KMS-11 (cell line): Measurements from ENCODE around the gene TTLL4.
A peak's percentile ranks its signal among the peaks of the same experiment; 100 is the strongest.
"Not testable (repeated sequence)": the region's sequence is repeated elsewhere in the genome, so short reads cannot be mapped to it uniquely, and the experiment has no call there.

Experiments
- H2AFZ ChIP-seq: fragments of 200-600 bp; sonication (generic); 2 replicates; pipeline ENCODE4 v1.6.1; 2016; ENCODE audit warnings: antibody characterized with exemption, mixed run types, low read depth
- H3K27ac ChIP-seq: fragments of 200-600 bp; sonication (generic); 2 replicates; pipeline ENCODE4 v1.6.1; 2016; ENCODE audit warnings: mild to moderate bottlenecking, mixed run types
- H3K27me3 ChIP-seq: fragments of 200-600 bp; sonication (generic); 2 replicates; pipeline ENCODE4 v1.6.1; 2017; ENCODE audit warnings: mild to moderate bottlenecking, low read depth, mixed run types, moderate library complexity; ENCODE audit not compliant: insufficient read depth
- H3K36me3 ChIP-seq: fragments of 200-600 bp; sonication (generic); 2 replicates; pipeline ENCODE4 v1.6.1; 2017; ENCODE audit warnings: mild to moderate bottlenecking, mixed run types; ENCODE audit not compliant: insufficient read depth
- H3K4me1 ChIP-seq: fragments of 200-600 bp; sonication (generic); 2 replicates; pipeline ENCODE4 v1.6.1; 2016; ENCODE audit warnings: mild to moderate bottlenecking, low read depth, mixed run types; ENCODE audit not compliant: poor library complexity, severe bottlenecking
- H3K4me2 ChIP-seq: fragments of 200-600 bp; sonication (generic); 2 replicates; pipeline ENCODE4 v1.7.0; 2016; ENCODE audit warnings: mild to moderate bottlenecking, mixed run types
- H3K4me3 ChIP-seq: fragments of 200-600 bp; sonication (generic); IDR thresholded peaks from 2 replicates; pipeline ENCODE4 v1.6.1; 2017; ENCODE audit warnings: low read depth, low read length, mixed read lengths; ENCODE audit not compliant: insufficient read depth
- H3K79me2 ChIP-seq: fragments of 200-600 bp; sonication (generic); 2 replicates; pipeline ENCODE4 v1.6.1; 2016; ENCODE audit warnings: low read depth, mixed run types; ENCODE audit not compliant: insufficient read depth
- H3K9ac ChIP-seq: fragments of 200-600 bp; sonication (generic); 2 replicates; pipeline ENCODE4 v1.6.1; 2016; ENCODE audit warnings: mild to moderate bottlenecking, mixed run types
- H4K20me1 ChIP-seq: fragments of 200-600 bp; sonication (generic); 2 replicates; pipeline ENCODE4 v1.6.1; 2016; ENCODE audit warnings: mild to moderate bottlenecking, mixed run types; ENCODE audit not compliant: insufficient read depth
- CTCF ChIP-seq: fragments of 200-600 bp; sonication (generic); conservative IDR thresholded peaks from 2 replicates; pipeline ENCODE4 v1.6.1; 2017; ENCODE audit warnings: low read depth, mild to moderate bottlenecking, antibody characterized with exemption, low read length, moderate library complexity, mixed read lengths

TTLL4 gene

GRCh38 chr2:218680061-218680460 lies 30.6 kb upstream of the TTLL4 start:
- TF ChIP-seq CTCF, result no peak
- Histone ChIP-seq H3K36me3 (no peaks in the 10 kb centered on the region), H2AFZ (no peak overlapping the region)

GRCh38 chr2:218687400-218688060 lies 23.1 kb upstream of the TTLL4 start:
- not testable (repeated sequence) for H3K4me3 ChIP-seq, H3K4me1 ChIP-seq, H3K9ac ChIP-seq, H2AFZ ChIP-seq, H4K20me1 ChIP-seq, H3K4me2 ChIP-seq, H3K27ac ChIP-seq, H3K27me3 ChIP-seq, H3K36me3 ChIP-seq, H3K79me2 ChIP-seq
- peak; percentile 59 for TF ChIP-seq CTCF

More at GRCh38 chr2:218680061-218680460, 30.6 kb upstream of the TTLL4 start:
- H3K4me3 ChIP-seq, result no peak overlapping the region
- no peak overlapping the region for H3K27ac ChIP-seq
- no peaks in the 10 kb centered on the region for H3K4me1 ChIP-seq
- H3K27me3 ChIP-seq, result no peaks in the 10 kb centered on the region
- H3K4me2 ChIP-seq, result no peak overlapping the region
- no peak overlapping the region for H3K9ac ChIP-seq
- H3K79me2 ChIP-seq, result no peaks in the 10 kb centered on the region
- no peaks in the 10 kb centered on the region for H4K20me1 ChIP-seq

- Histone ChIP-seq H2AFZ (no peak overlapping the region), H4K20me1 (no peaks in the 10 kb centered on the region), H3K27ac (no peak overlapping the region), H3K4me2 (no peak overlapping the region), H3K36me3 (no peaks in the 10 kb centered on the region), H3K4me1 (no peaks in the 10 kb centered on the region), H3K4me3 (no peak overlapping the region), H3K79me2 (no peaks in the 10 kb centered on the region), H3K27me3 (no peaks in the 10 kb centered on the region), H3K9ac (no peak overlapping the region)
- TF ChIP-seq CTCF, result no peak
These were observed 19.4 kb upstream of the TTLL4 start for GRCh38 chr2:218691234-218691633.

DNA sequence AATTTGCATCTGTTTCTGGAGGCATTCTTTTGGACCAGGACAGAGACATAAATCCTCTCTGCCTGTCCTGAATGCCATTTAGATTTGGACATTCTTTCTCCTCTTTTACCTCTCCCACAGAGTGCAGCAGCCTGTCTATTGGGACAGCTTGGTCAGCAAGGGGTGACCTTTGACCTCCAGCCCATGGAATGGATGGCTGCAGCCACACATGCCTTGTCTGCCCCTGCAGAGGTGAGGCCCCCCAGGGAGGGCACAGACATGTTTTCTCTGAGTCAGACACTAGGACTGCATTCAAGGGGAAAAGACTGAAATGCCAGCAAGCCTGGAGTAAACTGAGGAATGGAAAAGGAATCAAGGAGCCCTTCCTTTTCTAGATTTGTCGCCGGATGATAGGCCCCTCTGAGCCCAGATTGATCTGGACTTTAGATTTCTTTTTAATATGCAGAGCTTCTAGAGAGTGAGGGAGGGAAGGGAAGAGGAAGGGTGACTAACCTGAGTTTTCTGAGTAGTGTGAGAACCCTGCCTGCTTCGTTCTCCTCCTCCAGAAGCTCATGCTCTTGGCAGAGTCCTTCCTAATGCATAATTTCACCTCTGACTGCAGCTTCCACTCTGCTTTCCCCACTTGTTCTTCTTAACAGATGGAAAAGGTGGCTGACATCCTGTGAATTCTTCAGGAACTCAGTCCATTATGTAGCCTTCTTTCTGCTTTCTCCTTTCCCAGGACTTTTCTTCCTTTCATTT lies 16.1 kb upstream of the TTLL4 start:
- Histone ChIP-seq H3K9ac (no peak overlapping the region), H3K27ac (no peak overlapping the region), H3K79me2 (no peaks in the 10 kb centered on the region), H3K4me2 (no peak overlapping the region), H3K4me1 (no peaks in the 10 kb centered on the region), H4K20me1 (no peaks in the 10 kb centered on the region), H3K36me3 (no peaks in the 10 kb centered on the region), H3K4me3 (no peak overlapping the region), H2AFZ (no peak overlapping the region), H3K27me3 (no peaks in the 10 kb centered on the region)
- no peak for TF ChIP-seq CTCF
